Testis (tissue), 2 donors: ENCODE data around the gene MYMX.

Experiments
- CTCF ChIP-seq, 3 experiments: fragments of 450-650 bp in 2 of 3; fragments of 200-600 bp in 1 of 3; sonication (generic) in 1 of 3; IDR thresholded peaks; one replicate each; pipeline ENCODE4 v1.5.1; 2016 to 2019; ENCODE audit warnings: antibody characterized with exemption in 3 of 3, mild to moderate bottlenecking in 2 of 3, moderate library complexity in 1 of 3
- POLR2A ChIP-seq: fragments of 450-650 bp; IDR thresholded peaks from one replicate; pipeline ENCODE4 v1.6.1; 2017; ENCODE audit warnings: antibody characterized with exemption, mild to moderate bottlenecking, moderate library complexity

- TF ChIP-seq CTCF (IDR thresholded peaks at IDR 0.05), result no peak
- TF ChIP-seq POLR2A, result no peak
Observed at GRCh38 chr6:44258921-44259320, 42.2 kb downstream of the MYMX start.
